B cell (primary cell): ENCODE measurements around the gene SORD.
"Not testable (repeated sequence)": the region's sequence is repeated elsewhere in the genome, so short reads cannot be mapped to it uniquely, and the experiment has no call there.

Experiments used
- EZH2 ChIP-seq: IDR thresholded peaks from 2 replicates; pipeline ENCODE4 v1.6.1; 2012; ENCODE audit warnings: borderline replicate concordance, low read depth, mild to moderate bottlenecking, moderate library complexity, low read length; ENCODE audit not compliant: insufficient read depth, poor library complexity, severe bottlenecking
- TF ChIP-seq, protein P1 (sequence below): fragments of 200-600 bp; IDR thresholded peaks from one replicate; pipeline ENCODE4 v1.8.0; 2022; ENCODE audit warnings: antibody characterized with exemption, mild to moderate bottlenecking

DNA sequence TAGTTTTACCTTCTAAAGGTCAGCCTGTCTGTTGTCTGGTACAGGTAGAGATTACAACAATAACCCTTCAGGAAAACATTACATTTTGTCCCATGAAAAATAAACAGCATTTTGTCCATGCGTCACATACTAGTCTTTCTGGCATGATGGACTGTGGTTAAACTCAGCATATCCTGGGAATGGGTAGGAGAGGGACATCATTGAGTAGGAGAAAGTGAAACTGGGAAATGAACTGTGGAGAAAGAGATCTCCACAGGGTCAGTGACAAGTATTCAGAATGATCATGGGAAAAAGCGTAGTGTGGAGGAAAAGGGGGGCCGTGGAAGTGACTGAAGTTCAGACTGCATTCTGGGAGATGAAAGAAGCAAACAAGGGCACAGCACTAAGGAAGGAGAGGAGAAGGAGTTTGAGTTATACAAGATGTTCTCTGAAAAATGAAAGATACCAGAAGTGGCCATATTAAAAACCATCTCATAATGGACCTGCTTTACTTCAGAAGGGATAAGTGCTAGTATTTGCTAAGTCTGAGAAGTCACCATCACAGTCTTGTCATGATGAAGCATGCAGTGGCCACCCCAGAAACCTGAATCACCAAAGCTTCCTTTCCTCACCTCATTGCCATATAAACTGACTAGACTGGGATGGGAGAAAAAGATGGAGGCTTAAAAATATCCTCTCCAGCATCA lies 34.7 kb upstream of the SORD start:
- TF ChIP-seq, protein P1, sequence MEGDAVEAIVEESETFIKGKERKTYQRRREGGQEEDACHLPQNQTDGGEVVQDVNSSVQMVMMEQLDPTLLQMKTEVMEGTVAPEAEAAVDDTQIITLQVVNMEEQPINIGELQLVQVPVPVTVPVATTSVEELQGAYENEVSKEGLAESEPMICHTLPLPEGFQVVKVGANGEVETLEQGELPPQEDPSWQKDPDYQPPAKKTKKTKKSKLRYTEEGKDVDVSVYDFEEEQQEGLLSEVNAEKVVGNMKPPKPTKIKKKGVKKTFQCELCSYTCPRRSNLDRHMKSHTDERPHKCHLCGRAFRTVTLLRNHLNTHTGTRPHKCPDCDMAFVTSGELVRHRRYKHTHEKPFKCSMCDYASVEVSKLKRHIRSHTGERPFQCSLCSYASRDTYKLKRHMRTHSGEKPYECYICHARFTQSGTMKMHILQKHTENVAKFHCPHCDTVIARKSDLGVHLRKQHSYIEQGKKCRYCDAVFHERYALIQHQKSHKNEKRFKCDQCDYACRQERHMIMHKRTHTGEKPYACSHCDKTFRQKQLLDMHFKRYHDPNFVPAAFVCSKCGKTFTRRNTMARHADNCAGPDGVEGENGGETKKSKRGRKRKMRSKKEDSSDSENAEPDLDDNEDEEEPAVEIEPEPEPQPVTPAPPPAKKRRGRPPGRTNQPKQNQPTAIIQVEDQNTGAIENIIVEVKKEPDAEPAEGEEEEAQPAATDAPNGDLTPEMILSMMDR, result not testable (repeated sequence)
- TF ChIP-seq EZH2, result not testable (repeated sequence)
